ENCODE results near the gene PARN. TPM values are rescaled to one million over a fixed set of nuclear protein-coding genes. Genes with fewer than 3 reads are reported as not detected.

PARN gene
- total RNA-seq, 2 experiments from 2014 or later: 41.4 to 43.0 TPM

- H3K27ac Mint-ChIP-seq: no peak overlapping the region
- no peak for DNase-seq
- peaks cover 19% of the 10 kb centered on the region for H3K4me1 Mint-ChIP-seq
- no peak overlapping the region for H3K4me3 Mint-ChIP-seq
- H3K27me3 Mint-ChIP-seq: no peaks in the 10 kb centered on the region
- no peaks in the 10 kb centered on the region for H3K9me3 Mint-ChIP-seq
- POLR2A ChIA-PET: no interaction called here
- CTCF ChIA-PET: no interaction called here
- peaks cover 5% of the 10 kb centered on the region for H3K36me3 Mint-ChIP-seq (ENCODE audit: low read depth)
Measured at GRCh38 chr16:14492614-14493013, 137.4 kb downstream of the PARN start.

- no peak overlapping the region for H3K27ac Mint-ChIP-seq
- H3K9me3 Mint-ChIP-seq: no peaks in the 10 kb centered on the region
- H3K4me3 Mint-ChIP-seq: no peak overlapping the region
- H3K27me3 Mint-ChIP-seq: no peaks in the 10 kb centered on the region
- DNase-seq: no peak
- CTCF ChIA-PET: no interaction called here
- H3K36me3 Mint-ChIP-seq (ENCODE audit: low read depth): peaks cover 5% of the 10 kb centered on the region
- peaks cover 21% of the 10 kb centered on the region for H3K4me1 Mint-ChIP-seq
- POLR2A ChIA-PET: no interaction called here
Measured at GRCh38 chr16:14491861-14492529, 138.1 kb downstream of the PARN start.

- Mint-ChIP-seq H3K9me3 (no peaks in the 10 kb centered on the region), H3K36me3 (ENCODE audit: low read depth) (peaks cover 5% of the 10 kb centered on the region), H3K27me3 (no peaks in the 10 kb centered on the region), H3K4me3 (no peak overlapping the region), H3K4me1 (peaks cover 21% of the 10 kb centered on the region), H3K27ac (no peak overlapping the region)
- ChIA-PET CTCF (no interaction called here), POLR2A (no interaction called here)
- no peak for DNase-seq
Measured at GRCh38 chr16:14490235-14490634, 139.8 kb downstream of the PARN start.

- Mint-ChIP-seq H3K4me1 (peaks cover 21% of the 10 kb centered on the region), H3K27me3 (no peaks in the 10 kb centered on the region), H3K36me3 (ENCODE audit: low read depth) (peaks cover 1% of the 10 kb centered on the region), H3K27ac (no peak overlapping the region), H3K9me3 (no peaks in the 10 kb centered on the region), H3K4me3 (no peak overlapping the region)
- DNase-seq: no peak
- POLR2A ChIA-PET: no interaction called here
- CTCF ChIA-PET: interaction anchor here (0.7 kb wide), 1 partner anchor 180 kb away, joined by 6 read pairs; no protein-coding TSS in a partner anchor
Measured at GRCh38 chr16:14489460-14489859, 140.6 kb downstream of the PARN start.

GRCh38 chr16:14487579-14487978 is 142.5 kb downstream of the PARN start:
- no peaks in the 10 kb centered on the region for H3K9me3 Mint-ChIP-seq

GRCh38 chr16:14486520-14487303 is 143.3 kb downstream of the PARN start:
- Mint-ChIP-seq H3K4me3 (no peak overlapping the region), H3K27me3 (no peaks in the 10 kb centered on the region), H3K36me3 (ENCODE audit: low read depth) (peaks cover 7% of the 10 kb centered on the region), H3K9me3 (no peaks in the 10 kb centered on the region), H3K4me1 (peaks cover 9% of the 10 kb centered on the region), H3K27ac (no peak overlapping the region)
- ChIA-PET POLR2A (no interaction called here), CTCF (no interaction called here)
- no peak for DNase-seq

More at GRCh38 chr16:14487579-14487978, 142.5 kb downstream of the PARN start:
- ChIA-PET CTCF (no interaction called here), POLR2A (no interaction called here)
- no peaks in the 10 kb centered on the region for H3K27me3 Mint-ChIP-seq
- no peak overlapping the region for H3K4me3 Mint-ChIP-seq
- peaks cover 2% of the 10 kb centered on the region for H3K36me3 Mint-ChIP-seq (ENCODE audit: low read depth)
- no peak overlapping the region for H3K27ac Mint-ChIP-seq
- no peak for DNase-seq
- peaks cover 17% of the 10 kb centered on the region for H3K4me1 Mint-ChIP-seq

GRCh38 chr16:14485811-14486519 is 144.1 kb downstream of the PARN start:
- no peaks in the 10 kb centered on the region for H3K27me3 Mint-ChIP-seq
- CTCF ChIA-PET: no interaction called here
- DNase-seq: no peak
- peaks cover 11% of the 10 kb centered on the region for H3K36me3 Mint-ChIP-seq (ENCODE audit: low read depth)
- peaks cover 8% of the 10 kb centered on the region for H3K4me1 Mint-ChIP-seq
- H3K4me3 Mint-ChIP-seq: no peak overlapping the region
- POLR2A ChIA-PET: no interaction called here
- H3K9me3 Mint-ChIP-seq: no peaks in the 10 kb centered on the region
- H3K27ac Mint-ChIP-seq: no peak overlapping the region

- peaks cover 7% of the 10 kb centered on the region for H3K4me1 Mint-ChIP-seq
- H3K36me3 Mint-ChIP-seq (ENCODE audit: low read depth): peaks cover 17% of the 10 kb centered on the region
- CTCF ChIA-PET: no interaction called here
Measured at GRCh38 chr16:14485121-14485551, 144.9 kb downstream of the PARN start.

GRCh38 chr16:14483819-14484385 is 146.2 kb downstream of the PARN start:
- Mint-ChIP-seq H3K4me3 (no peak overlapping the region), H3K27ac (no peak overlapping the region), H3K36me3 (ENCODE audit: low read depth) (peaks cover 28% of the 10 kb centered on the region), H3K27me3 (no peaks in the 10 kb centered on the region), H3K4me1 (peaks cover 7% of the 10 kb centered on the region), H3K9me3 (no peaks in the 10 kb centered on the region)
- ChIA-PET CTCF (no interaction called here), POLR2A (no interaction called here)
- no peak for DNase-seq

More at GRCh38 chr16:14485121-14485551, 144.9 kb downstream of the PARN start:
- Mint-ChIP-seq H3K27me3 (no peaks in the 10 kb centered on the region), H3K4me3 (no peak overlapping the region), H3K9me3 (no peaks in the 10 kb centered on the region), H3K27ac (no peak overlapping the region)
- no peak for DNase-seq
- POLR2A ChIA-PET: no interaction called here

- DNase-seq: no peak
- POLR2A ChIA-PET: no interaction called here
- no peak overlapping the region for H3K27ac Mint-ChIP-seq
- peaks cover 3% of the 10 kb centered on the region for H3K9me3 Mint-ChIP-seq
- H3K4me1 Mint-ChIP-seq: no peaks in the 10 kb centered on the region
- H3K4me3 Mint-ChIP-seq: no peak overlapping the region
- H3K36me3 Mint-ChIP-seq (ENCODE audit: low read depth): peaks cover 37% of the 10 kb centered on the region
- H3K27me3 Mint-ChIP-seq: no peaks in the 10 kb centered on the region
- CTCF ChIA-PET: no interaction called here
Measured at GRCh38 chr16:14476183-14476582, 153.9 kb downstream of the PARN start.

GRCh38 chr16:14475370-14476139 is 154.5 kb downstream of the PARN start:
- no peak overlapping the region for H3K27ac Mint-ChIP-seq
- no peak for DNase-seq
- no peak overlapping the region for H3K4me3 Mint-ChIP-seq
- H3K36me3 Mint-ChIP-seq (ENCODE audit: low read depth): peaks cover 34% of the 10 kb centered on the region
- POLR2A ChIA-PET: no interaction called here
- H3K9me3 Mint-ChIP-seq: peaks cover 3% of the 10 kb centered on the region
- CTCF ChIA-PET: no interaction called here
- H3K4me1 Mint-ChIP-seq: no peaks in the 10 kb centered on the region
- H3K27me3 Mint-ChIP-seq: no peaks in the 10 kb centered on the region

- Mint-ChIP-seq H3K36me3 (ENCODE audit: low read depth) (peaks cover 15% of the 10 kb centered on the region), H3K27ac (no peak overlapping the region), H3K4me3 (no peak overlapping the region), H3K27me3 (no peaks in the 10 kb centered on the region), H3K4me1 (no peaks in the 10 kb centered on the region), H3K9me3 (peaks cover 3% of the 10 kb centered on the region)
- CTCF ChIA-PET: no interaction called here
- no peak for DNase-seq
- POLR2A ChIA-PET: no interaction called here
Measured at GRCh38 chr16:14473488-14473887, 156.6 kb downstream of the PARN start.

GRCh38 chr16:14472357-14472756 is 157.7 kb downstream of the PARN start:
- DNase-seq: no peak
- Mint-ChIP-seq H3K27me3 (no peaks in the 10 kb centered on the region), H3K4me3 (no peak overlapping the region), H3K4me1 (no peaks in the 10 kb centered on the region), H3K9me3 (no peaks in the 10 kb centered on the region), H3K27ac (no peak overlapping the region), H3K36me3 (ENCODE audit: low read depth) (peaks cover 8% of the 10 kb centered on the region)
- CTCF ChIA-PET: no interaction called here
- POLR2A ChIA-PET: no interaction called here

Data from activated CD4-positive, alpha-beta memory T cell treated with anti-CD3 and anti-CD28 coated beads, Interleukin-2, amount 10 ng/mL, durations not matched to agents 7 days and 5 days (primary cell).